Measurements from ENCODE around the gene GPR39.

Gene GPR39

GRCh38 chr2:132573444-132574007, 156.9 kb downstream of the GPR39 start:
- no peak for DNase-seq

GRCh38 chr2:132577686-132578085, 161.1 kb downstream of the GPR39 start:
- DNase-seq, result no peak

GRCh38 chr2:132581591-132581990, 165.0 kb downstream of the GPR39 start:
- DNase-seq, result no peak

GRCh38 chr2:132581991-132582738, 165.6 kb downstream of the GPR39 start:
- DNase-seq, result no peak

- no peak for DNase-seq
Measured at GRCh38 chr2:132583666-132584360, 167.2 kb downstream of the GPR39 start.

GRCh38 chr2:132584976-132585817, 168.6 kb downstream of the GPR39 start:
- no peak for DNase-seq

- DNase-seq, result no peak
Measured at GRCh38 chr2:132586101-132586511, 169.5 kb downstream of the GPR39 start.

GRCh38 chr2:132586835-132587234, 170.2 kb downstream of the GPR39 start:
- no peak for DNase-seq

GRCh38 chr2:132588576-132588975, 172.0 kb downstream of the GPR39 start:
- no peak for DNase-seq

- DNase-seq, result no peak
Measured at GRCh38 chr2:132589111-132589830, 172.7 kb downstream of the GPR39 start.

GRCh38 chr2:132589966-132590365, 173.4 kb downstream of the GPR39 start:
- DNase-seq, result no peak

- no peak for DNase-seq
Measured at GRCh38 chr2:132593171-132593570, 176.6 kb downstream of the GPR39 start.

GRCh38 chr2:132595186-132595585, 178.6 kb downstream of the GPR39 start:
- DNase-seq, result no peak

- no peak for DNase-seq
Measured at GRCh38 chr2:132595693-132596092, 179.1 kb downstream of the GPR39 start.

- DNase-seq, result no peak
Measured at GRCh38 chr2:132597166-132597565, 180.6 kb downstream of the GPR39 start.

GRCh38 chr2:132597831-132598230, 181.2 kb downstream of the GPR39 start:
- DNase-seq, result no peak

- no peak for DNase-seq
Measured at GRCh38 chr2:132598536-132598935, 181.9 kb downstream of the GPR39 start.

- no peak for DNase-seq
Measured at GRCh38 chr2:132599556-132599955, 183.0 kb downstream of the GPR39 start.

- no peak for DNase-seq
Measured at GRCh38 chr2:132604561-132604960, 188.0 kb downstream of the GPR39 start.

- DNase-seq, result no peak
Measured at GRCh38 chr2:132605236-132606180, 188.9 kb downstream of the GPR39 start.

GRCh38 chr2:132606649-132607048, 190.0 kb downstream of the GPR39 start:
- DNase-seq, result no peak

Data from activated CD8-positive, alpha-beta memory T cell treated with anti-CD3 and anti-CD28 coated beads for 24 hours (primary cell).